HepG2 (cell line): ENCODE measurements around the gene DHX8. TPM values are rescaled to one million over a fixed set of nuclear protein-coding genes. Genes with fewer than 3 reads are reported as not detected.

Experiments used
- BRCA1 ChIP-seq: sonication (generic); formaldehyde crosslinking; IDR thresholded peaks from 2 replicates; pipeline ENCODE4 v1.4.0; 2020; ENCODE audit warnings: missing genetic modification reagents
- GATAD2A ChIP-seq: IDR thresholded peaks from 2 replicates; pipeline ENCODE4 v1.6.1; 2016
- MAFF ChIP-seq: IDR thresholded peaks from 2 replicates; pipeline ENCODE4 v1.6.1; 2011; ENCODE audit warnings: low read depth, low read length, improper control_type of control experiment
- NCOA5 ChIP-seq: sonication (generic); formaldehyde crosslinking; IDR thresholded peaks from 2 replicates; pipeline ENCODE4 v1.4.0; 2020; ENCODE audit warnings: missing genetic modification reagents
- NFIC ChIP-seq: IDR thresholded peaks from 2 replicates; pipeline ENCODE4 v1.6.1; 2012; ENCODE audit warnings: mild to moderate bottlenecking, low read length, inconsistent platforms
- PAX8 ChIP-seq: sonication (generic); formaldehyde crosslinking; IDR thresholded peaks from 2 replicates; pipeline ENCODE4 v1.8.0; 2022; ENCODE audit warnings: mild to moderate bottlenecking, missing genetic modification reagents, borderline replicate concordance
- PITX1 ChIP-seq: sonication (generic); formaldehyde crosslinking; IDR thresholded peaks from 2 replicates; pipeline ENCODE4 v1.5.1; 2020; ENCODE audit warnings: mild to moderate bottlenecking, missing genetic modification reagents
- RBAK ChIP-seq: sonication (generic); formaldehyde crosslinking; IDR thresholded peaks from 2 replicates; pipeline ENCODE4 v1.5.1; 2020; ENCODE audit warnings: mild to moderate bottlenecking, missing genetic modification reagents
- REPIN1 ChIP-seq: sonication (generic); formaldehyde crosslinking; IDR thresholded peaks from 2 replicates; pipeline ENCODE4 v1.8.0; 2022; ENCODE audit warnings: missing genetic modification reagents, low read depth, mild to moderate bottlenecking, borderline replicate concordance
- ZBTB38 ChIP-seq: sonication (generic); formaldehyde crosslinking; IDR thresholded peaks from 2 replicates; pipeline ENCODE4 v1.5.1; 2020; ENCODE audit warnings: mild to moderate bottlenecking, missing genetic modification reagents
- ZBTB7B ChIP-seq: sonication (generic); formaldehyde crosslinking; IDR thresholded peaks from 2 replicates; pipeline ENCODE4 v1.4.0; 2020; ENCODE audit warnings: missing genetic modification reagents
- ZNF180 ChIP-seq: sonication (generic); formaldehyde crosslinking; IDR thresholded peaks from 2 replicates; pipeline ENCODE4 v1.4.0; 2020; ENCODE audit warnings: low read depth, missing genetic modification reagents, borderline replicate concordance
- ZNF556 ChIP-seq: sonication (generic); formaldehyde crosslinking; IDR thresholded peaks from 2 replicates; pipeline ENCODE4 v1.4.0; 2020; ENCODE audit warnings: mild to moderate bottlenecking, missing genetic modification reagents, borderline replicate concordance
- ZNF577 ChIP-seq: sonication (generic); formaldehyde crosslinking; IDR thresholded peaks from 2 replicates; pipeline ENCODE4 v1.4.0; 2020; ENCODE audit warnings: mild to moderate bottlenecking, low read depth, missing genetic modification reagents, borderline replicate concordance
- ZNF713 ChIP-seq: sonication (generic); formaldehyde crosslinking; IDR thresholded peaks from 2 replicates; pipeline ENCODE4 v1.4.0; 2020; ENCODE audit warnings: mild to moderate bottlenecking, missing genetic modification reagents
- ZNF747 ChIP-seq: sonication (generic); formaldehyde crosslinking; IDR thresholded peaks from 2 replicates; pipeline ENCODE4 v1.8.1; 2023; ENCODE audit warnings: missing genetic modification reagents, mild to moderate bottlenecking, borderline replicate concordance
- ZNF788 ChIP-seq: sonication (generic); formaldehyde crosslinking; IDR thresholded peaks from 2 replicates; pipeline ENCODE4 v1.5.0; 2020; ENCODE audit warnings: mild to moderate bottlenecking, missing genetic modification reagents, borderline replicate concordance
- polyA plus RNA-seq, 8 experiments: library from polyadenylated mRNA; depleted of rRNA in 3 of 8; stranded (reverse) in 7 of 8; unstranded in 1 of 8; fragments of >200 nt; fragmentation: Illumina TruSeq in 4 of 8; extraction: Trizol in 4 of 8; gene quantifications; 2 replicates each; pipeline versions ENCODE4 v1.2.1 to v1.2.3, GENCODE V29; 2011 to 2016; ENCODE audit warnings: low read depth in 4 of 8, missing spikeins in 1 of 8, mixed read lengths in 1 of 8; ENCODE audit not compliant: insufficient read depth in 1 of 8
- total RNA-seq, 5 experiments: library from RNA; depleted of rRNA; stranded (reverse); fragments of >200 nt; fragmentation: Illumina TruSeq; extraction: Trizol; gene quantifications; 2 replicates each; pipeline ENCODE4 v1.2.3, GENCODE V29; 2016; ENCODE audit warnings: low read depth in 1 of 5
- TF ChIP-seq, protein P1 (sequence below): sonication (generic); formaldehyde crosslinking; conservative IDR thresholded peaks from 2 replicates; pipeline ENCODE4 v1.4.0; 2020; ENCODE audit warnings: missing genetic modification reagents
- TF ChIP-seq, protein P2 (sequence below): IDR thresholded peaks from 2 replicates; pipeline ENCODE4 v1.6.1; 2016; ENCODE audit warnings: missing biosample characterization, missing genetic modification reagents, low read depth
- TF ChIP-seq, protein P3 (sequence below): sonication (generic); formaldehyde crosslinking; IDR thresholded peaks from 2 replicates; pipeline ENCODE4 v1.9.0; 2022; ENCODE audit warnings: missing genetic modification reagents, mild to moderate bottlenecking, borderline replicate concordance
- TF ChIP-seq, protein P4 (sequence below): IDR thresholded peaks from 2 replicates; pipeline ENCODE4 v1.6.1; 2012; ENCODE audit warnings: inconsistent platforms
- TF ChIP-seq, protein P5 (sequence below): sonication (generic); formaldehyde crosslinking; IDR thresholded peaks from 2 replicates; pipeline ENCODE4 v1.5.1; 2020; ENCODE audit warnings: missing genetic modification reagents, mild to moderate bottlenecking, borderline replicate concordance
- TF ChIP-seq, protein P6 (sequence below): sonication (generic); formaldehyde crosslinking; IDR thresholded peaks from 2 replicates; pipeline ENCODE4 v1.5.1; 2020; ENCODE audit warnings: missing genetic modification reagents, mild to moderate bottlenecking, borderline replicate concordance

Gene DHX8
- total and polyA plus RNA-seq, 2 of the 13 experiments (the other 11 are each of a cell fraction or from before 2014, with no cell fraction given): 24.8 to 48.9 TPM

DNA sequence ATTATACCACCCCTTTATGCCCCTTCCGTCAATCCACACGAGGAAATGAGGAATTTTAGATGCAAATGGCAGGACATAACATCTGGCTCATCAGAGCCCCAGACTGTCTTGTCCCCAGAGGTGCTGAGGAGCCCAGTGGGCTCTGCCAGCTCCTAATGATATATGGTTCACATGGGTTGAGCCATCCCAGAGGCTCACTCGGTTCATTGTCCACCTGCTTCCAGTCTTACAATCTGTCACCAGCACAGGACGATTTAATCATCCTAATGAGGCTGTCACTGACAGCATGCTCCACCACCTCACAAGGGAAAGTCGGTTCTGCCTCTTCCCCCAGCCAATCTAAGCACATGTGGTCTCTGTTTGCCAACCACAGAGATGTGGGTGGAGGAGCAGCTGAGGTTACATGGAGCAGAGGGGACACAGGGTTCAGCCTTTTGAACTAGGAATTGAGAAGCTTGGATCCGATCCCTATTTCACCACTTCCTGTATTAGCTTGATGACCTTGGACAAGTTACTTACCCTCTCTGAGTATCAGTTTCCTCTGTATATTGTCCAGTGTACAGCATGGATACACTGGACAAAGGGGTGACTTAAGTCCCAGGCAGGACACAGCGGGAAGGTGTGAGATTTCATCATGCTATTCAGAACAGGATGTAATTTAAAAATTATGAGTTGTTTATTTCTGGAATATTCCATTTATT lies 27.0 kb upstream of the DHX8 start (continued):
- TF ChIP-seq, protein P1, sequence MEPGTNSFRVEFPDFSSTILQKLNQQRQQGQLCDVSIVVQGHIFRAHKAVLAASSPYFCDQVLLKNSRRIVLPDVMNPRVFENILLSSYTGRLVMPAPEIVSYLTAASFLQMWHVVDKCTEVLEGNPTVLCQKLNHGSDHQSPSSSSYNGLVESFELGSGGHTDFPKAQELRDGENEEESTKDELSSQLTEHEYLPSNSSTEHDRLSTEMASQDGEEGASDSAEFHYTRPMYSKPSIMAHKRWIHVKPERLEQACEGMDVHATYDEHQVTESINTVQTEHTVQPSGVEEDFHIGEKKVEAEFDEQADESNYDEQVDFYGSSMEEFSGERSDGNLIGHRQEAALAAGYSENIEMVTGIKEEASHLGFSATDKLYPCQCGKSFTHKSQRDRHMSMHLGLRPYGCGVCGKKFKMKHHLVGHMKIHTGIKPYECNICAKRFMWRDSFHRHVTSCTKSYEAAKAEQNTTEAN (CRISPR knock-in tag): peak; percentile 92
- TF ChIP-seq GATAD2A: peak; percentile 100
- TF ChIP-seq RBAK (CRISPR knock-in tag): no peak
- no peak for TF ChIP-seq PAX8 (CRISPR knock-in tag)
- TF ChIP-seq, protein P2, sequence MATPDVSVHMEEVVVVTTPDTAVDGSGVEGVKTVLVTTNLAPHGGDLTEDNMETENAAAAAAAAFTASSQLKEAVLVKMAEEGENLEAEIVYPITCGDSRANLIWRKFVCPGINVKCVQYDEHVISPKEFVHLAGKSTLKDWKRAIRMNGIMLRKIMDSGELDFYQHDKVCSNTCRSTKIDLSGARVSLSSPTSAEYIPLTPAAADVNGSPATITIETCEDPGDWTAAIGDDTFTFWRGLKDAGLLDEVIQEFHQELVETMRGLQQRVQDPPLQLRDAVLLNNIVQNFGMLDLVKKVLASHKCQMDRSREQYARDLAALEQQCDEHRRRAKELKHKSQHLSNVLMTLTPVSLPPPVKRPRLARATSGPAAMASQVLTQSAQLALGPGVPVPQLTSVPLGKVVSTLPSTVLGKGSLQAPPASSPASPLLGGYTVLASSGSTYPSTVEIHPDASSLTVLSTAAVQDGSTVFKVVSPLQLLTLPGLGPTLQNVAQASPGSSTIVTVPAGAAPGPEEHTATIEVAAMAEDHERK (CRISPR knock-in tag): no peak
- TF ChIP-seq ZNF788 (CRISPR knock-in tag): peak; percentile 99; the same call in 1 of the 2 replicates
- TF ChIP-seq NFIC: peak; percentile 95
- peak; percentile 92 for TF ChIP-seq REPIN1 (CRISPR knock-in tag)
- peak; percentile 89; the same call in 1 of the 2 replicates for TF ChIP-seq ZNF713 (CRISPR knock-in tag)
- TF ChIP-seq, protein P3, sequence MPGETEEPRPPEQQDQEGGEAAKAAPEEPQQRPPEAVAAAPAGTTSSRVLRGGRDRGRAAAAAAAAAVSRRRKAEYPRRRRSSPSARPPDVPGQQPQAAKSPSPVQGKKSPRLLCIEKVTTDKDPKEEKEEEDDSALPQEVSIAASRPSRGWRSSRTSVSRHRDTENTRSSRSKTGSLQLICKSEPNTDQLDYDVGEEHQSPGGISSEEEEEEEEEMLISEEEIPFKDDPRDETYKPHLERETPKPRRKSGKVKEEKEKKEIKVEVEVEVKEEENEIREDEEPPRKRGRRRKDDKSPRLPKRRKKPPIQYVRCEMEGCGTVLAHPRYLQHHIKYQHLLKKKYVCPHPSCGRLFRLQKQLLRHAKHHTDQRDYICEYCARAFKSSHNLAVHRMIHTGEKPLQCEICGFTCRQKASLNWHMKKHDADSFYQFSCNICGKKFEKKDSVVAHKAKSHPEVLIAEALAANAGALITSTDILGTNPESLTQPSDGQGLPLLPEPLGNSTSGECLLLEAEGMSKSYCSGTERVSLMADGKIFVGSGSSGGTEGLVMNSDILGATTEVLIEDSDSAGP (CRISPR knock-in tag): peak; percentile 79; the same call in 1 of the 2 replicates
- peak; percentile 89 for TF ChIP-seq ZBTB38
- TF ChIP-seq ZBTB7B (CRISPR knock-in tag): peak; percentile 91
- peak; percentile 98 for TF ChIP-seq PITX1 (CRISPR knock-in tag)
- TF ChIP-seq, protein P4, sequence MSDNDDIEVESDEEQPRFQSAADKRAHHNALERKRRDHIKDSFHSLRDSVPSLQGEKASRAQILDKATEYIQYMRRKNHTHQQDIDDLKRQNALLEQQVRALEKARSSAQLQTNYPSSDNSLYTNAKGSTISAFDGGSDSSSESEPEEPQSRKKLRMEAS: peak; percentile 98
- TF ChIP-seq, protein P5, sequence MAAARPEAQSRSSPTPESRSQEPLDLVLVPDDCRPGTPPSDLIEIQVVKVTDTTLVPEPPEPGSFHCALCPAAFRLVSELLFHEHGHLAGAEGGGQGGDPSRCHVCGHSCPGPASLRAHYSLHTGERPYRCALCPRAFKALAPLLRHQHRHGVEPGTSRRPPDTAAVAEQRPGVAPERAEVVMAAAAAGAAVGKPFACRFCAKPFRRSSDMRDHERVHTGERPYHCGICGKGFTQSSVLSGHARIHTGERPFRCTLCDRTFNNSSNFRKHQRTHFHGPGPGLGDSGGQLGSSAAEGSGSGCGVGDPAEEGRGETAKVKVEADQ (CRISPR knock-in tag): peak; percentile 84; the same call in 1 of the 2 replicates
- TF ChIP-seq ZNF180 (CRISPR knock-in tag): no peak
- no peak for TF ChIP-seq MAFF
- peak; percentile 91; the same call in 1 of the 2 replicates for TF ChIP-seq ZNF747
- TF ChIP-seq, protein P6, sequence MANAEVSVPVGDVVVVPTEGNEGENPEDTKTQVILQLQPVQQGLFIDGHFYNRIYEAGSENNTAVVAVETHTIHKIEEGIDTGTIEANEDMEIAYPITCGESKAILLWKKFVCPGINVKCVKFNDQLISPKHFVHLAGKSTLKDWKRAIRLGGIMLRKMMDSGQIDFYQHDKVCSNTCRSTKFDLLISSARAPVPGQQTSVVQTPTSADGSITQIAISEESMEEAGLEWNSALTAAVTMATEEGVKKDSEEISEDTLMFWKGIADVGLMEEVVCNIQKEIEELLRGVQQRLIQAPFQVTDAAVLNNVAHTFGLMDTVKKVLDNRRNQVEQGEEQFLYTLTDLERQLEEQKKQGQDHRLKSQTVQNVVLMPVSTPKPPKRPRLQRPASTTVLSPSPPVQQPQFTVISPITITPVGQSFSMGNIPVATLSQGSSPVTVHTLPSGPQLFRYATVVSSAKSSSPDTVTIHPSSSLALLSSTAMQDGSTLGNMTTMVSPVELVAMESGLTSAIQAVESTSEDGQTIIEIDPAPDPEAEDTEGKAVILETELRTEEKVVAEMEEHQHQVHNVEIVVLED (CRISPR knock-in tag): peak; percentile 27; the same call in 1 of the 2 replicates
- peak; percentile 31; the same call in 1 of the 2 replicates for TF ChIP-seq BRCA1 (CRISPR knock-in tag)
- peak; percentile 90; the same call in 1 of the 2 replicates for TF ChIP-seq ZNF556 (CRISPR knock-in tag)
- TF ChIP-seq NCOA5 (CRISPR knock-in tag): no peak
- TF ChIP-seq ZNF577 (CRISPR knock-in tag): no peak
